Bronchial epithelial cell (primary cell): ENCODE data around the gene ADGRF1. TPM values are rescaled to one million over a fixed set of nuclear protein-coding genes. Genes with fewer than 3 reads are reported as not detected.

Source experiments
- DNase-seq: peaks from one replicate; pipeline ENCODE4 v3.0.0-alpha.2; 2010; ENCODE audit warnings: low read depth
- FAIRE-seq: peaks from 2 replicates; lab custom pipeline; 2011; peaks lifted over from hg19 to GRCh38; lab: Jason Lieb, UNC
- H3K27me3 ChIP-seq: 2 replicates; pipeline ENCODE4 v1.5.1; 2011; ENCODE audit warnings: low read length; ENCODE audit not compliant: control insufficient read depth, insufficient read depth
- H3K36me3 ChIP-seq: 2 replicates; pipeline ENCODE4 v1.5.1; 2011; ENCODE audit warnings: low read length; ENCODE audit not compliant: control insufficient read depth, insufficient read depth
- H3K4me3 ChIP-seq: 2 replicates; pipeline ENCODE4 v1.5.1; 2011; ENCODE audit warnings: mild to moderate bottlenecking, low read depth, low read length, control low read depth
- total RNA-seq: library from RNA; depleted of rRNA; stranded (reverse); fragments of >200 nt; gene quantifications from 2 replicates; pipeline ENCODE4 v1.2.1, GENCODE V29; 2014
- TF ChIP-seq, protein P1 (sequence below): IDR thresholded peaks from 2 replicates; pipeline ENCODE4 v1.5.1; 2011; ENCODE audit warnings: mild to moderate bottlenecking, moderate library complexity, low read length, control low read depth, inconsistent platforms; ENCODE audit not compliant: insufficient read depth, severe bottlenecking

The ADGRF1 gene
- total RNA-seq, 1 donor from 2014 or later: 5.5 TPM

DNA sequence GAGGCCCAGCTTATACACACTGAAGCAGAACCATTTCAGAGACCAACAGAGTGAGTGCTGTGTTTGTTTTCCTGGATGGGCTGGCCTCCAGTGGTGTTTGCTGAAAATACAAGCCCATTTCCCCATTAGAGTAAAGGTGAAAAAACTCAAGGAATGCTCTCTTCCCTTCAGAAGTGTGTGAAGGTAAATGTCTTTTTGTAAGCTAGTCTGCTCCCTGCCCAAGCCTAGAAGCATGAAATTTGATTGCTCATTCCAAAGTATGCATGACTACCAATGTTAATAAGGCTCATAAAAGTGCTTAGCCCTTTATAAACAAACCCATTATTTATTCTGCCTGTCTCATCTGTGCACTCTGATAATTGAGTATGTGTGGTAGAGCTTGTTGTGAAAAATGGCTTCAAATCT, 59.1 kb downstream of the ADGRF1 start:
- DNase-seq: peak; percentile 65
- FAIRE-seq: no peak
- Histone ChIP-seq H3K4me3 (no peak overlapping the region), H3K27me3 (no peaks in the 10 kb centered on the region), H3K36me3 (no peaks in the 10 kb centered on the region)
- TF ChIP-seq, protein P1, sequence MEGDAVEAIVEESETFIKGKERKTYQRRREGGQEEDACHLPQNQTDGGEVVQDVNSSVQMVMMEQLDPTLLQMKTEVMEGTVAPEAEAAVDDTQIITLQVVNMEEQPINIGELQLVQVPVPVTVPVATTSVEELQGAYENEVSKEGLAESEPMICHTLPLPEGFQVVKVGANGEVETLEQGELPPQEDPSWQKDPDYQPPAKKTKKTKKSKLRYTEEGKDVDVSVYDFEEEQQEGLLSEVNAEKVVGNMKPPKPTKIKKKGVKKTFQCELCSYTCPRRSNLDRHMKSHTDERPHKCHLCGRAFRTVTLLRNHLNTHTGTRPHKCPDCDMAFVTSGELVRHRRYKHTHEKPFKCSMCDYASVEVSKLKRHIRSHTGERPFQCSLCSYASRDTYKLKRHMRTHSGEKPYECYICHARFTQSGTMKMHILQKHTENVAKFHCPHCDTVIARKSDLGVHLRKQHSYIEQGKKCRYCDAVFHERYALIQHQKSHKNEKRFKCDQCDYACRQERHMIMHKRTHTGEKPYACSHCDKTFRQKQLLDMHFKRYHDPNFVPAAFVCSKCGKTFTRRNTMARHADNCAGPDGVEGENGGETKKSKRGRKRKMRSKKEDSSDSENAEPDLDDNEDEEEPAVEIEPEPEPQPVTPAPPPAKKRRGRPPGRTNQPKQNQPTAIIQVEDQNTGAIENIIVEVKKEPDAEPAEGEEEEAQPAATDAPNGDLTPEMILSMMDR: no peak

DNA sequence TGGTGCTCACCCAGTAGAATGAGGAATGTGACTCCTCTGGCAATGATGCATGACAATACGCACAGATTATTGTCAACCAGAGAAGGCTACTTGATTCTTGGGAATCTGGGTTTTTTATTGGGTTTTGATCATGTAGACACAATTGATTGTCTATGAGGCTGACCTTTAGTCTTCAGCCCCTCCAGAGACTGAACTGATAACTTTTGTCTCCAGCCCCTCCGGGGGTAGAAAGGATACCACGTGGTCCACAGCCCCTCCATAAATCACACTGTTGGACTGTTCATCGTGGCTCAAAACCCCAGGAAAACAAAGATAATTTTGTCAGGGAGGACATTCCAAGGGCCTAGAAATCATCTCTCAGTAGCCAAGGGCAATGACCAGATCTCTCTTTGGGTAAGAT, 62.9 kb downstream of the ADGRF1 start:
- H3K4me3 ChIP-seq: no peak overlapping the region

DNA sequence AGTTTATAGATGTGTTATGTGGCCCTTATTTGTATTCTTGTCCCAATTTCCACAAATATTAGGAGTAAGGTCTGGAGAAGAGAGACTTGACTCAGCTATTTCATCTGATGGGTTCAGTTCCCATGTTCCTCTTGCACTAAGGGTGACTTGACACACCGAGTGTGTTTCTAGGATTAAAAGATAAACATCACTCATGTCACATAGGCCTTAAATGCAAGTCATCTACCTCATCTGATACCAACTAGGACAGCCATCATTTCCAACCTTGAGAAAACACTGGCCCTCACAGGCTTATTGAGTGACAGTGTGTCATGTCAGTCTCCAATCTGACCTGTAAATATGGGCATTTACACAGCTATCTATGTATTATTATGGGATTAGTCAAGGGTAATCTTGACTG, 67.3 kb downstream of the ADGRF1 start:
- DNase-seq: no peak
- Histone ChIP-seq H3K36me3 (no peaks in the 10 kb centered on the region), H3K27me3 (no peaks in the 10 kb centered on the region), H3K4me3 (no peak overlapping the region)
- FAIRE-seq: no peak
- TF ChIP-seq, protein P1: no peak

More for the DNA sequence above, 62.9 kb downstream of the ADGRF1 start:
- FAIRE-seq (peak; percentile 32), DNase-seq (no peak)
- TF ChIP-seq, protein P1: no peak
- H3K27me3 ChIP-seq: no peaks in the 10 kb centered on the region
- no peaks in the 10 kb centered on the region for H3K36me3 ChIP-seq

DNA sequence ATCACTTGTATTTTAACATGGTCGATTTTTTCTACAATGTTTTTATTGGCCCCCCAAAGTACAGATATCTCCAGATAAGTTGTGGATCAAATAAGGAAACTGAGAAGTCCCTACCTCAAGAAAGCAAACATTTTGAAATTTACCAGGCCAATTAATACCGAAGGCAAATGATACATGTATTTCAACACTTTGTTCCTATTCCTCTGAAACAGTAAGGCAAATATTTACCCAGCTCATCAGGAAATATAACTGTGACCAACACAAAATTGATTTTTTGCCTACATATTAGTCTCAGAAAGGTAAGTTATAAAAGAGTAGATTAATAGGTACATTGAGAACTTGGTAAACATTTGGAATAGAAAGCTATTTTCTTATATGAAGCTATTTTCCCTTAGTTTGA, 69.1 kb downstream of the ADGRF1 start:
- DNase-seq (no peak), FAIRE-seq (no peak)
- H3K4me3 ChIP-seq: no peak overlapping the region
- H3K36me3 ChIP-seq: no peaks in the 10 kb centered on the region
- H3K27me3 ChIP-seq: no peaks in the 10 kb centered on the region
- TF ChIP-seq, protein P1: no peak

DNA sequence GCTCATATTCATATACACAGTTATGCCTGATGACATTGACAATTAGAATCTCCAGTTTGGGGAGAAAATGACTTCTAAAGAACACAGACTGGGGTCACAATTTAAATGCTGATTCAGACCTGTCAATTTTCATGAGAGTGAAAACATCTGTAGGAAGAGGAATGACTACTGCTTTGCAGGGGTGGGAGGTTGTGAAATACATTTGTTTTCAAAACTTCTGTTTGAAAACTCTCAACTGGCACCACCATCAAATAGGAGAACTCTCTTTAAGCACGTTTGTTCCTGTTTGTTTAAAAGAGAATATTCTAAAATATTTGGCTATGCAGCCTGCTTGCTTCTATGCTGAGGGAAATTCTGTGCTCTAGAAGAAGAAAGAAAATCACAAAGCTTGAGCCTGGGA, 69.6 kb downstream of the ADGRF1 start:
- H3K27me3 ChIP-seq: no peaks in the 10 kb centered on the region
- TF ChIP-seq, protein P1: no peak
- DNase-seq: no peak
- no peak for FAIRE-seq
- no peaks in the 10 kb centered on the region for H3K36me3 ChIP-seq
- no peak overlapping the region for H3K4me3 ChIP-seq

DNA sequence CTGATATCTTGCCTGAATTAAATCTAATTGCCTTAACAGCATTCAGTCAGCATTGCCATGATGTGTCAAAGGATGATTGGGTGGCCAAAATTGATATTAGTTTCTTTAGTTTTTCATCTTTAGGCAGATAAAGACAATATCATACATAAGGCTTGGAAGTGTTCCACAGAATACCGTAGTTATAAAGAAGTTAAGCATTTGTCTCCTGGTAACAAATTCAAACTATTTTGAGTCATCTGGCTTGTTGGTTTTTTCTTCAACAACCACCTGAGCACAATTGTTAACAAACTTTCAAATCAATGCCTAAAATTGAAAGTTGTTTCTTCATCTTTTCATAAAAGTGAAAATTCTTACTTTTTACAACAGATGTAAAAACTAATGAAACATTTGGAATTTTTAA, 72.9 kb downstream of the ADGRF1 start:
- no peak overlapping the region for H3K4me3 ChIP-seq
- TF ChIP-seq, protein P1: no peak
- H3K27me3 ChIP-seq: peaks cover 1% of the 10 kb centered on the region
- no peaks in the 10 kb centered on the region for H3K36me3 ChIP-seq
- FAIRE-seq (no peak), DNase-seq (no peak)
